ENCODE measurements around the gene SMDT1. TPM values are rescaled to one million over a fixed set of nuclear protein-coding genes. Genes with fewer than 3 reads are reported as not detected.

SMDT1 gene
- total and polyA plus RNA-seq, 8 donors, result 50.9 to 119 (median 58.1) TPM

DNA sequence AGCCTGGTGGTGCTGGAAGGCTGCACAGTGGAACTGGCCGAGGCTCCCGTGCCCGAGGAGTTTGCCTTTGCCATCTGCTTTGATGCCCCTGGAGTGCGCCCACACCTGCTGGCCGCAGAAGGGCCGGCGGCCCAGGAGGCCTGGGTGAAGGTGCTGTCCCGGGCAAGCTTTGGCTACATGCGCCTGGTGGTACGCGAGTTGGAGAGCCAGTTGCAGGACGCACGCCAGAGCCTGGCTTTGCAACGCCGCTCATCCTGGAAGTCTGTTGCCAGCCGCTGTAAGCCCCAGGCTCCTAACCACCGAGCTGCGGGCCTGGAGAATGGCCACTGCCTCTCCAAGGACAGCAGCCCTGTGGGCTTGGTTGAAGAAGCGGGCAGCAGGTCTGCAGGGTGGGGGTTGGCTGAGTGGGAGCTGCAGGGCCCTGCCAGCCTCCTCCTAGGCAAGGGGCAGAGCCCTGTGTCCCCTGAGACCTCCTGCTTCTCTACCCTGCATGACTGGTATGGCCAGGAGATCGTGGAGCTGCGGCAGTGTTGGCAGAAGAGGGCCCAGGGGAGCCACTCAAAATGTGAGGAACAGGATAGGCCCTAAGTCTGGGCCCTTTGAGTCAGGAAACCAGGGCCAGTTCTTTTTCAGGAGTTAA is 1.9 kb upstream of the SMDT1 start:
- ATAC-seq, result no peak
- no peak for TF ChIP-seq CTCF (IDR thresholded peaks at IDR 0.05)
- intact Hi-C loops (cut with DNase I), result no loop called here
- Histone ChIP-seq H3K27ac (peak overlapping the region in 2 of 4 donors; percentile 92 to 97), H3K4me1 (peaks cover 10 to 25% (median 23%) of the 10 kb centered on the region in 3 donors), H3K36me3 (peaks cover 0 to 19% (median 2%) of the 10 kb centered on the region in 3 donors), H3K27me3 (no peaks in the 10 kb centered on the region), H3K4me3 (no peak overlapping the region), H3K9me3 (no peaks in the 10 kb centered on the region)
- WGBS, 2 donors, result 88 to 89% methylated on average over 21 of the region's 21 CpGs
- peak in 2 of 6 donors; percentile 55 to 80 for DNase-seq
- FAIRE-seq, result no peak

GRCh38 chr22:42078469-42079318 is 806 bp upstream of the SMDT1 start:
- Histone ChIP-seq H3K36me3 (peaks cover 0 to 28% (median 4%) of the 10 kb centered on the region in 3 donors), H3K27ac (peak overlapping the region; percentile 83 to 97 (median 93)), H3K27me3 (no peaks in the 10 kb centered on the region), H3K9me3 (no peaks in the 10 kb centered on the region), H3K4me3 (peak overlapping the region; percentile 2 to 51 (median 50)), H3K4me1 (peaks cover 10 to 23% (median 21%) of the 10 kb centered on the region in 3 donors)
- peak in 2 of 6 donors; percentile 44 to 66 for DNase-seq
- ATAC-seq, result peak; percentile 3 to 9 (median 4)
- intact Hi-C loops (cut with DNase I), result no loop called here
- TF ChIP-seq CTCF (IDR thresholded peaks at IDR 0.05), result no peak
- FAIRE-seq, result no peak
- 24 to 31% methylated on average over 24 of the region's 24 CpGs for WGBS, 2 donors

- Histone ChIP-seq H3K27ac (peak overlapping the region; percentile 83 to 97 (median 93)), H3K4me1 (peaks cover 10 to 23% (median 19%) of the 10 kb centered on the region in 3 donors), H3K9me3 (no peaks in the 10 kb centered on the region), H3K36me3 (peaks cover 0 to 34% (median 8%) of the 10 kb centered on the region in 3 donors), H3K4me3 (peak overlapping the region; percentile 49 to 51 (median 50)), H3K27me3 (no peaks in the 10 kb centered on the region)
- DNase-seq (peak in 3 of 6 donors; percentile 43 to 47 (median 44)), ATAC-seq (peak; percentile 18 to 33 (median 32)), FAIRE-seq (no peak)
- WGBS, 2 donors, result 0% methylated on average over 14 of the region's 14 CpGs
- no peak for TF ChIP-seq CTCF (IDR thresholded peaks at IDR 0.05)
- intact Hi-C loops (cut with DNase I), result no loop called here
Observed at GRCh38 chr22:42080287-42080686, 787 bp downstream of the SMDT1 start.

DNA sequence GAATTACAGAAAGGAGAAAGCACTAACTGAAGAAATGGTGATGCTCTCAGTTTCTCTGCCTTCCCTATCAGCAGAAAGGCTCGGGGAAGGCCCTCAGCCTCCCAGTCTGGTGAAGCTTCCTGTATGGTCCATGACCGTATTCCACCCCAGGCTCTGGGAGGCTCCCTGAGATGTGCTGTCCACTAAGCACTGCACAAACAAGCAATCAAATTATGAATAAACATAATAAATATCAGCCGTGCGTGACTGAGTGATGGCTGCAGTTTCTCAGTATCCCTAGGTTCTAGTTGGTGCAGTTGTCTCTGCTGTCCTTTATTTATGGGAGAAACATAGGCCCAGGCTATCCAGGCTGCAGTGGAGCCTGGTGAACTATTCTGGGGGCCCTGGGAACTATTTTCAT is 3.6 kb downstream of the SMDT1 start:
- ATAC-seq (no peak), DNase-seq (no peak), FAIRE-seq (no peak)
- 91 to 92% methylated on average over 4 of the region's 4 CpGs for WGBS, 2 donors
- Histone ChIP-seq H3K9me3 (no peaks in the 10 kb centered on the region), H3K27ac (no peak overlapping the region), H3K27me3 (no peaks in the 10 kb centered on the region), H3K4me1 (peaks cover 10 to 19% (median 16%) of the 10 kb centered on the region in 3 donors), H3K4me3 (no peak overlapping the region), H3K36me3 (peaks cover 3 to 32% (median 15%) of the 10 kb centered on the region in 3 donors)
- no peak for TF ChIP-seq CTCF (IDR thresholded peaks at IDR 0.05)
- intact Hi-C loops (cut with DNase I), result no loop called here
